ENCODE results near the gene TSPYL4. TPM values are rescaled to one million over a fixed set of nuclear protein-coding genes. Genes with fewer than 3 reads are reported as not detected.

Gene TSPYL4
- total RNA-seq, 1 donor from 2014 or later: 32.2 TPM

DNA sequence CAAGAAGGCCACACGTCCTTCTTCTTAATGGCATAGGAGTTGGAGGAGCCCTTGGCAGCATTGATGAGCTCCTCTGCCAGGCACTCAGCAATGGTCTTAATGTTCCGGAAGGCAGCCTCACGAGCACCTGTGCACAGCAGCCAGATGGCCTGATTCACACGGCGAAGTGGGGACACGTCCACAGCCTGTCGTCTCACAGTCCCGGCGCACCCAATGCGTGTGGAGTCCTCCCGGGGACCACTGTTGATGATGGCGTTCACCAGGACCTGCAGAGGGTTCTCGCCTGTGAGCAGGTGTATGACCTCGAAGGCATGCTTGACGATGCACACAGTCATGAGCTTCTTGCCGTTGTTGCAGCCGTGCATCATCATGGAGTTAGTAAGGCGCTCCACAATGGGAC lies 4.6 kb upstream of the TSPYL4 start:
- H3K4me3 Mint-ChIP-seq: no peak overlapping the region
- Histone ChIP-seq H3K9me3 (ENCODE audit: low read depth) (no peaks in the 10 kb centered on the region), H4K20me1 (ENCODE audit: low read depth) (no peaks in the 10 kb centered on the region), H3K79me2 (ENCODE audit: low read depth) (peaks cover 13% of the 10 kb centered on the region), H3F3A (ENCODE audit: low read depth) (peaks cover 8% of the 10 kb centered on the region), H3K9ac (no peak overlapping the region), H2AFZ (replicated peaks) (no peak overlapping the region), H3K27me3 (no peaks in the 10 kb centered on the region), H3K4me3 (no peak overlapping the region), H3K4me2 (no peak overlapping the region), H3K27ac (no peak overlapping the region), H3K36me3 (no peaks in the 10 kb centered on the region), H3K4me1 (peaks cover 10% of the 10 kb centered on the region)
- peaks cover 2% of the 10 kb centered on the region for H3K27me3 Mint-ChIP-seq (ENCODE audit: insufficient read depth, low read depth)
- H3K36me3 Mint-ChIP-seq: peaks cover 45% of the 10 kb centered on the region
- TF ChIP-seq, protein P1, sequence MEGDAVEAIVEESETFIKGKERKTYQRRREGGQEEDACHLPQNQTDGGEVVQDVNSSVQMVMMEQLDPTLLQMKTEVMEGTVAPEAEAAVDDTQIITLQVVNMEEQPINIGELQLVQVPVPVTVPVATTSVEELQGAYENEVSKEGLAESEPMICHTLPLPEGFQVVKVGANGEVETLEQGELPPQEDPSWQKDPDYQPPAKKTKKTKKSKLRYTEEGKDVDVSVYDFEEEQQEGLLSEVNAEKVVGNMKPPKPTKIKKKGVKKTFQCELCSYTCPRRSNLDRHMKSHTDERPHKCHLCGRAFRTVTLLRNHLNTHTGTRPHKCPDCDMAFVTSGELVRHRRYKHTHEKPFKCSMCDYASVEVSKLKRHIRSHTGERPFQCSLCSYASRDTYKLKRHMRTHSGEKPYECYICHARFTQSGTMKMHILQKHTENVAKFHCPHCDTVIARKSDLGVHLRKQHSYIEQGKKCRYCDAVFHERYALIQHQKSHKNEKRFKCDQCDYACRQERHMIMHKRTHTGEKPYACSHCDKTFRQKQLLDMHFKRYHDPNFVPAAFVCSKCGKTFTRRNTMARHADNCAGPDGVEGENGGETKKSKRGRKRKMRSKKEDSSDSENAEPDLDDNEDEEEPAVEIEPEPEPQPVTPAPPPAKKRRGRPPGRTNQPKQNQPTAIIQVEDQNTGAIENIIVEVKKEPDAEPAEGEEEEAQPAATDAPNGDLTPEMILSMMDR (IDR thresholded peaks at IDR 0.05): no peak
- TF ChIP-seq EZH2 (IDR thresholded peaks at IDR 0.05) (no peak), EZH2phosphoT487 (IDR thresholded peaks at IDR 0.05) (no peak)
- DNase-seq (ENCODE audit: low spot score): no peak
- H3K27ac Mint-ChIP-seq: no peak overlapping the region
- H3K4me1 Mint-ChIP-seq: peaks cover 12% of the 10 kb centered on the region
- H3K9me3 Mint-ChIP-seq: peaks cover 8% of the 10 kb centered on the region

DNA sequence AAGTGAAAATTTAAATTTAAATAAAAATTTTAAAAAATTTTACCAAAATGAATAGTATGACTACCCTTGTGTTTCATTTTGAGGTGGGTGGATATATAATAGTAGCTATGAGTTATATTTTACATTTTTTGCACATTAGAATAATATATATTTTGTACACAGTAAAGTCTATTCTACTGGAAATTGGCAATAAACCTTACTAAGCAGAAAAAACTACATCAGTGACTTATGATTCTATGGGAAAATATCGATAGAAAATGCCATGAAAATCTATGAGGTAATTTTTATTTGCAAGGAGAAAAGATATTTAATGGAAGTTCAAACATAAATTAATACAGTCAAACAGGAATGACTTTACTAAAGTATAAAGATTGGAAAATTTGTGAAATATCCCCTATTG lies 2.8 kb upstream of the TSPYL4 start:
- Mint-ChIP-seq H3K36me3 (peaks cover 36% of the 10 kb centered on the region), H3K4me3 (no peak overlapping the region), H3K9me3 (no peaks in the 10 kb centered on the region), H3K27me3 (ENCODE audit: insufficient read depth, low read depth) (peaks cover 2% of the 10 kb centered on the region), H3K4me1 (peaks cover 20% of the 10 kb centered on the region), H3K27ac (no peak overlapping the region)
- Histone ChIP-seq H3K4me3 (no peak overlapping the region), H3K27ac (no peak overlapping the region), H3K36me3 (no peaks in the 10 kb centered on the region), H3K79me2 (ENCODE audit: low read depth) (peaks cover 31% of the 10 kb centered on the region), H3K4me2 (no peak overlapping the region), H3F3A (ENCODE audit: low read depth) (peaks cover 8% of the 10 kb centered on the region), H3K4me1 (peaks cover 22% of the 10 kb centered on the region), H3K27me3 (no peaks in the 10 kb centered on the region), H4K20me1 (ENCODE audit: low read depth) (no peaks in the 10 kb centered on the region), H3K9ac (no peak overlapping the region), H2AFZ (replicated peaks) (no peak overlapping the region), H3K9me3 (ENCODE audit: low read depth) (no peaks in the 10 kb centered on the region)
- no peak for DNase-seq (ENCODE audit: low spot score)
- TF ChIP-seq, protein P1 (IDR thresholded peaks at IDR 0.05): no peak
- TF ChIP-seq EZH2phosphoT487 (IDR thresholded peaks at IDR 0.05): no peak
- TF ChIP-seq EZH2 (IDR thresholded peaks at IDR 0.05): no peak

DNA sequence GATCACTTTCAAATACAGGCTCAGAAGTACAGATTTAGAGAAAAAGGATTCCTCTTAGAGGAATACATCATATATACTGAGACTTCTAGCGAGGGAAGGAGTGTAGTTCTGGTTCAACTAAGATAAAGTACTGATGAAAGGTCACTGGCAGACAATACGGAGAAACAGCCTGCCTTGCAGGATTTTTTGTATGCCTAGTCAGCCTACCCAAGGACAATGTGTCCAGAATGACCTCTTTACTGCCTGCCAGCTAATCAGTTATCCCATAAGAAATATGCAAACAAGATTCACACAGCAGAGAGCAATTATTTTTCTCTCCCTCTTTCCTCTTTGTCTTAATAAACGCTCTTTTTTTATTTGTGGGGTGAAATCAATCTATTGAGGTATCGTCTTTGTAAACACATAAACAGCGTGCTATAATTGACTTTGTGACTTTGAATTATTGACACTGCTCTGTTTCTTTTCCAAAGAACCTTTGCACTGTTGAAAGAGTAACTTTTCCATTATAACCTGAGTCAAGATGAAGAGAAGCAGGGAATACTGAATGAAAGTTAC lies 1.4 kb upstream of the TSPYL4 start:
- no peak overlapping the region for H3K27ac Mint-ChIP-seq
- Histone ChIP-seq H3K9me3 (ENCODE audit: low read depth) (no peaks in the 10 kb centered on the region), H3K36me3 (no peaks in the 10 kb centered on the region), H4K20me1 (ENCODE audit: low read depth) (peaks cover 7% of the 10 kb centered on the region), H3F3A (ENCODE audit: low read depth) (peaks cover 8% of the 10 kb centered on the region), H3K79me2 (ENCODE audit: low read depth) (peaks cover 45% of the 10 kb centered on the region), H2AFZ (replicated peaks) (no peak overlapping the region), H3K4me1 (peaks cover 34% of the 10 kb centered on the region), H3K4me3 (peak overlapping the region; percentile 61), H3K4me2 (peak overlapping the region; percentile 91), H3K27me3 (no peaks in the 10 kb centered on the region), H3K27ac (no peak overlapping the region), H3K9ac (peak overlapping the region; percentile 88)
- H3K9me3 Mint-ChIP-seq: no peaks in the 10 kb centered on the region
- no peak overlapping the region for H3K4me3 Mint-ChIP-seq
- H3K27me3 Mint-ChIP-seq (ENCODE audit: insufficient read depth, low read depth): peaks cover 2% of the 10 kb centered on the region
- peaks cover 36% of the 10 kb centered on the region for H3K36me3 Mint-ChIP-seq
- TF ChIP-seq, protein P1 (IDR thresholded peaks at IDR 0.05): no peak
- TF ChIP-seq EZH2 (IDR thresholded peaks at IDR 0.05): no peak
- TF ChIP-seq EZH2phosphoT487 (IDR thresholded peaks at IDR 0.05): no peak
- DNase-seq (ENCODE audit: low spot score): no peak
- H3K4me1 Mint-ChIP-seq: peaks cover 30% of the 10 kb centered on the region

Measured in neural progenitor cell (in vitro differentiated cells).